GM19023 (cell line): ENCODE measurements around the gene KLK14.

ENCODE experiments used
- ATAC-seq: cut with Tn5 transposase; IDR thresholded peaks from one replicate; pipeline ENCODE4 v1.9.1; 2021; ENCODE audit warnings: mild to moderate bottlenecking, moderate library complexity; ENCODE audit not compliant: unreplicated experiment

KLK14 gene

GRCh38 chr19:51082611-51083010 is at the start of gene KLK14:
Gene KLK14, minus strand, starts transcription at chr19:51082887. Its CDS starts 273 bp downstream, at chr19:51082614.
- ATAC-seq = no peak

GRCh38 chr19:51131780-51132680 is 49.3 kb upstream of the KLK14 start:
- no peak for ATAC-seq

GRCh38 chr19:51129716-51130115 is 47.0 kb upstream of the KLK14 start:
- ATAC-seq = no peak

- no peak for ATAC-seq
Measured at GRCh38 chr19:51128227-51128626, 45.5 kb upstream of the KLK14 start.

GRCh38 chr19:51127755-51128154 is 45.1 kb upstream of the KLK14 start:
- ATAC-seq = no peak

- no peak for ATAC-seq
Measured at GRCh38 chr19:51127032-51127431, 44.3 kb upstream of the KLK14 start.

- no peak for ATAC-seq
Measured at GRCh38 chr19:51125421-51126075, 42.9 kb upstream of the KLK14 start.

GRCh38 chr19:51124729-51125128 is 42.0 kb upstream of the KLK14 start, which contains the start of gene SIGLEC9:
Gene SIGLEC9, plus strand, starts transcription at chr19:51124906. Its CDS starts 69 bp downstream, at chr19:51124975.
- no peak for ATAC-seq

GRCh38 chr19:51124216-51124615 is 41.5 kb upstream of the KLK14 start:
- ATAC-seq = no peak

- ATAC-seq = no peak
Measured at GRCh38 chr19:51123802-51124201, 41.1 kb upstream of the KLK14 start.

GRCh38 chr19:51123381-51123800 is 40.7 kb upstream of the KLK14 start:
- no peak for ATAC-seq

GRCh38 chr19:51122112-51122981 is 39.7 kb upstream of the KLK14 start:
- ATAC-seq = no peak

- no peak for ATAC-seq
Measured at GRCh38 chr19:51121257-51121656, 38.6 kb upstream of the KLK14 start.

GRCh38 chr19:51120160-51120559 is 37.5 kb upstream of the KLK14 start:
- no peak for ATAC-seq

GRCh38 chr19:51119611-51120010 is 36.9 kb upstream of the KLK14 start:
- ATAC-seq = no peak

- no peak for ATAC-seq
Measured at GRCh38 chr19:51119101-51119500, 36.4 kb upstream of the KLK14 start.

GRCh38 chr19:51116736-51117286 is 34.1 kb upstream of the KLK14 start:
- no peak for ATAC-seq

GRCh38 chr19:51114087-51114729 is 31.5 kb upstream of the KLK14 start:
- ATAC-seq = no peak

- ATAC-seq = no peak
Measured at GRCh38 chr19:51111606-51112005, 28.9 kb upstream of the KLK14 start.

GRCh38 chr19:51110666-51110971 is 27.9 kb upstream of the KLK14 start:
- no peak for ATAC-seq

- peak; percentile 21 for ATAC-seq
Measured at GRCh38 chr19:51108805-51109146, 26.1 kb upstream of the KLK14 start.
